GM18517 (cell line): ENCODE data around the gene SPTBN4.
A peak's percentile ranks its signal among the peaks of the same experiment; 100 is the strongest.
"Not testable (repeated sequence)": the region's sequence is repeated elsewhere in the genome, so short reads cannot be mapped to it uniquely, and the experiment has no call there.

Experiments used
- ATAC-seq: cut with Tn5 transposase; IDR thresholded peaks from one replicate; pipeline ENCODE4 v1.9.1; 2021; ENCODE audit warnings: mild to moderate bottlenecking, moderate library complexity; ENCODE audit not compliant: unreplicated experiment

SPTBN4 gene

DNA sequence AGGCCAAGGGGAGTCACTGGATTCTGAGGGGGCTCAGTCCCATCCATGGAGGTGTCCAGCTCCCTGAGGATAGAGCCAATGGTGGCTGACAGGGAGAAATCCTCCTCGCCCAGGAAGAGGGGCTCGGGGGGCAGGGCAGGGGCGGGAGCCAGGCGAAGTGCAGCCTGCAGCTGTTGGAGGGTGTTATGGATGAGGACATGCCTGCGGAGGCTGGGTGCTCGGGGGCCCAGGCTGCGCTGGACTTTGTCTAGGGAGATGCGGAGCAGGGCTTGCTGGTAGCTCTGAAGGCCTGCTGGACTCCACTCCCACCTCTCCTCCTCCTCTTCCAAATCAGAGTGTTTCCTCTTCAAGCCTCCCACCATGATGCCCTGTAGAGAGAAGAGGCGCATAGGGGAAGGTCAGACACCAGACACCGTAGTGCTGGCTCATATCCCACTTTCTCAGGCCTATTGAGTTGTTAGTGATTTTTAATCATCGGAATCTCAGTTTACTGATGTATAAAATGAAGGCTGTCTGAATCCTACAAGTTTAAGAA is 25.0 kb upstream of the SPTBN4 start:
- ATAC-seq = no peak

DNA sequence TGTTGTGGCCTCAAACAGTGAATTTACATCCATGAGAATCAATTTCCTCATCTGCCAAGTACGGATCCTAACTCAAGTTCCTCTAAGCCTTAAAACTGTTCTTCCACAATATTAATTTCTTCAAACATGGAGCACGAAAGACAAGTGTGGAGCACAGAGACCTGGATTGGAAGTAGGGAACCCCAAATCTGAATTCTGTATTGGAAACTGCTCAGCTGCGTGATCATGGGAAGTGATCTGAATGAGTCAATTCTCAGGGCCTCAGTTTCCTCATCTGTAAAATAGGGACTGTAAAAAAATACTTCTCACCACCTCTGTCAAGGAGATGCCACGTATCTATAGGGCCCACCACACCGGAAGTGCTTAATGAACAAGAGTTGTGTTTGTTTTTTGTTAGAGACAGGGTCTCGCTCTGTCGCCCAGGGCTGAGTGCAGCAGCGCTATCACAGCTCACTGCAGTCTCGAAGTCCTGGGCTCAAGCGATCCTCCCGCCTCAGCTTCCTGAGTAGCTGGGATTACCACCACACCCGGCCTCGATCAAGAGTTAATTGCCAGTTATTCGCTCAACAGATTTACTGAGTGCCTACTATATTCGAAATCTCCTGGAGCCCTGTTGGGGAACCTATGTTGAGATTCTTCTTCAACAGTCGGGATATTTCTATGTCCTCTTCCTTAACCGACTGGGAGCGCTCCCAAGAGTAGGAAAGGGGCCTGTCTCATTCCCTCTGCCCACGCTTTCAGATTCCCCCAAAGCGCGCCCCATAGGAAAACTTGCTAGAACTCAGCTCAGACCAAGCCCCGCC is 24.3 kb upstream of the SPTBN4 start:
- ATAC-seq = no peak

DNA sequence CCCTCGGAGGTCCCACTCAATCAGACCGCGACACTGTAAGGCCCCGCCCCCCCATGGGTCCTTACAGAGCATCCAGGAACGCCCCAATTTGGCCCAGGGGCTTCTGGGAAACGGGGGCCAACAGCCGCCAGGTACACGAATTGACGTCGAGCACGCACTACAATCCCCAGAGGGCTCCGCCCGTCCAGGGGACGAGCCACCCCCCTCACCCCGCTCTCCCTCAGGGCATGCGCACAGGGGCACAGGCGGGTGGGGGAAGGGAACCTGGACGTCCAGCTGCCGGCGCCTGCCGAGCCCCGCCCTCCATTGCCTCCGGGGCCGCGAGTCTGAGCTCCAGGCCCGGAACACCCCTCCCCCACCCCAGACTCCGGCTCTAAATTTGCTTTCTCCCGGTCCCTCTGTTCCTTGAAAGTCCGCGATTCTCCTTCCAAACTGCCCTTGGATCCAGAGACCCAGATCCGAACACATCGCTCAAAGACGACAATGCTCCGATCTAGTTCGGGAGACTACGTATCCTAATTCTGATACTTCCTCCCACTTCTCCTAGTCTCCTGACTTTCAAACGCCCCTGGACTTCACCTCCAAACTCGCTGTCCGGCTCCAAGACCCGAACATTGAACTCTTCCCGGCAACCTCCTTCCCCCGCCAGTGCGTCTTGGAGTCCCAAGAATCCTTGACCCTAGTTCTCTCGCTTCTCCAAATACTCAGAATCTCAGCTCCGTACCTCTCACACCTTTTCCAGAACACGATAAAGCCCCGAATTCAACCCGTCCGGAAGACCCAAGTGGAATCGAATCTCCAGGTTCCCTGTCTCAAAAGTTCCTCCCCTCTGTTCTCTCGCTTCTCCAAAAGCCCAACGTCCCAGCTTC is 23.4 kb upstream of the SPTBN4 start:
- ATAC-seq = peak; percentile 68

DNA sequence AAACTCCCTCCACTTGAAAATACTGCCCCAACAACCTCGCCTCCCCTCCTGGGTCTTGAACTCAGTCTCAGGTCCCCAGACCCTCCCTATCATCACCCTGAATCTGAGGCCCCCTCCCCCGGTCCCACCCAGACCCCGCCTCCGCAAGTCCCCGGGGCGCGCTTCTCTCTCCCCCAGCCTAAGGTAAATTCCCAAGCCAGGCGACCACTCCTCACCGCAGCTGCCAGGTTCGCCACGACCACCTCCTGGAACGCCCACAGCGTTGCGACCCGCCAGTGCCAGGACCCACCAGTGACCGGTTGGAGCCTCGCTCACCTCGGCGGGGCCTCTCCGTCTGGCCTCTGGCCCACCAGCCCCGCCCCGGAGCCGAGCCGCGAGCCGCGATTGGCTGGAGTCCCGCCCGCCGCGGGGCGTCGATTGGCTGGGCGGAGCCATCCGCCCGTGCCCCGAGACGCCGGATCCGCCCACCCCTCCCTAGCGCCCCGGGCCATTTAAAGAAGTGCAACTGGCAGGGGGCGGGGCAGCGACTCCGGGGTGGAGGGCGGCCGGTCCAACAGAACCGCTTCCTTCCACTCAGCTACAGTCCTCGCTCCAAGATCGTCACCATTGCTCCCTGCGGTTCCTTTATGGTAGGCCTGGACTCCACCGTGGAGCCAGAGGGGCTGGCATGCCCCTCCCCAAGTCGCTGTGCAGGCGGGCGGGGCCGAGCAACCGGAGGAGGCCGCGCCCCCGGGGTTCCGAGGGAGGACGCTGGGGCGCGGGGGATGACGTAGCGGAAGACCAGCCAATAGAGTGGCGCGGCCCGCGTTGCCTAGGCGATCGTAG is 22.6 kb upstream of the SPTBN4 start, which contains the start of gene SERTAD3:
TSS of gene SERTAD3 (minus strand) at position 336 of the 825 bp plus-strand sequence. CDS start 2,255 bp downstream, outside the sequence.
- ATAC-seq = peak; percentile 62

- no peak for ATAC-seq
Observed at GRCh38 chr19:40444825-40445312, 21.9 kb upstream of the SPTBN4 start.

- no peak for ATAC-seq
Observed at GRCh38 chr19:40445780-40446262, 21.0 kb upstream of the SPTBN4 start.

DNA sequence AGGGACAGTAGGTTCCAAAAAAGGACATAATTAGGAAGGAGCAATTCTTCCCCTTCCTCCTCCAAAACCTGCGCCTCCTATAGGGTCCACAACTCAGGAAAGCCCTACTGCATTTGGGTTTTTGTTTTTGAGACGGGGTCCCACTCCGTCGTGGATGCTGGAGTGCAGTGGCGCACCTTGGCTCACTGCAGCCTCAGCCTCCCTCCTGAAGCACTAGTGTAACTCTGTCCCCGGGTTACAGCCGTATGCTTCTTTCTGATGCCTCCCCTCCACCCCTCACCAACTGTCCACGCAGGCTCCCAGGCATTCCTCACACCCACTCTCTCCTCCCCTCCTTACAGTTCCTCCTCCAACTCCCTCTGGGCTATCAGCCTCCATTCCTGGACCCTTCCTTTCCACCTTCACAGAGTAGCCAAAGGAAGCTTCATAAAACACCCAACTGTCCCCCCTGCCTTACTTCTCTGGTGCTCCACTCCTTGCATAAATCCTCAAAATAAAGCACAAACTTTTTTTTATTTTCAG is 20.5 kb upstream of the SPTBN4 start:
- ATAC-seq = no peak

DNA sequence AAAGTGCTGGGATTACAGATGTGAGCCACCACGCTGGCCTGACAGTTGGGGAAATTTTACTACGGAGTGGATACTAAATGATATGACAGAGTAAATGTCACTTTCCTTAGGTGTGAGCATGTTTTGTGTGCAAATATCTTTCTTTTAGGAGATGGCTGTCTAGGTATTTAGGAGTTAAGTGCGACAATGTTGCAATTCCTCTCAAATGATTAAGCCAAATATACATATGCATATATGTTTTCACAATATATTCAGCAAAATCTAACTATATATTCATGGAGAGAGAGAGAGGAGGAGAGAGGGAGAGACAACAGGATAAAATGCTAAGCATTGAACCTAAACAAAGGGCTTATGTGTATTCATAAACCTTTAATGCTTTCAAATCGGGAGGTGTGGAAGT is 17.3 kb upstream of the SPTBN4 start:
- no peak for ATAC-seq

- ATAC-seq = no peak
Observed at GRCh38 chr19:40450664-40451063, 16.1 kb upstream of the SPTBN4 start.

DNA sequence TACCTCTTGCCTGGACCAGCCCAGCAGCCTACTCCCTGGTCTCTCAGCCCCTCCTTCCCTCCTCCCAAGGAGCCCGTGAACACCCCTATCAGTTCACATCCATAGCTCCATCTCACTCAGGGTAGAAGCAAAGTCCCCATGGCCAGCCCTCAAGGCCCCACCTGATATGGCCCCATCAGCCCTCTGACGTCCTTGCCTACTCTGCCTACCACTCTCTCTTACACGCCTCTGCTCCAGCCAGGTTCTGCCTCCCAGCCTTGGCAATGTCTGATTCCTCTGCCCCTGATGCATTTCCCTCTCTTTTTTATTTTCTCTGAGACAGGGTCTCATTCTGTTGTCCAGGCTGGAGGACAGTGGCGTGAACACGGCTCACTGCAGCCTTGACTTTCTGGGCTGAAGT is 14.8 kb upstream of the SPTBN4 start:
- ATAC-seq = no peak

DNA sequence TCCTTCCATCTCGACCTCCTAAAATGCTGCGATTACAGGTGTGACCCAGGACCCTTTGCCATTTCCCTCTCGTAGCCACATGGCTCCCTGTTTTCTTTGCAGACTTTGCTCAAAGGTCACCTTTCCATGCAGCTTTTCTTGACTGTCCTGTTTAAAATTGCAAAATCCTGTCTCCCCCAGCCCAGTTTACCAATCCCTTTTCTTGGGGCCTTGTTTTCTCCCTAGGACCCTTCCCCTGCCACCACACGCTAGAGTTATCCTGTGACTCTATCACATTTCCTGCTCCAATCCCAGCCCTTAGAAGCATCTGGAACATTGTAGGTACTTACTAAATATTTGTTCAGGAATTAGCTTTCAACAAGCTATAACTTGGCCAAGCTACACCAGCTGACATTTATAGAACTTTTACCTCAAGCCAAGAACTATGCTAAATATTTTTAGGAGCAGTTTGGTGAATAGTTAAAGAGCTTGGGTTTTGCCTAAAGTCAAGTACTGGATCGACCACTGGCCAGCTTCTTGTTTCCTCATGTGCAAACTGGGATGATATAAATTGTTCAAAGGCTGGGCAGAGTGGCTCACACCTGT is 13.6 kb upstream of the SPTBN4 start:
- no peak for ATAC-seq

- ATAC-seq = not testable (repeated sequence)
Observed at GRCh38 chr19:40453943-40454342, 12.9 kb upstream of the SPTBN4 start.

DNA sequence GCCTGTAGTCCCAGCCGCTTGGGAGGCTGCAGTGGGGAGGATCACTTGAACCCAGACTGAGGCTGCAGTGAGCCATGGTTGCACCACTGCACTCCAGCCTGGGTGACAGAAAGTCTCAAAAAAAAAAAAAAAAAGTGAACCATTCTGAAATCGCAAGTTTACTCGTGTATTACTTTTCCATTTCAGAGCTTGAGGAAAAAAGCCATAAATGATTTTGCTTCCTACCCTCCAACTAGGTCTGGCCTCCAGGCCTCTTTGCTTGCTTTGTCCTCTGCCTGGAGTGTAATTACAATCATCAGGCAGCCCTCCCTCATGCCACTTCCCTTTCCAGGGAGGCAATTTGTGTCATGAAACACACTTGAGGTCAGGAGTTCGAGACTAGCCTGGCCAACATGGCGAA is 9.8 kb upstream of the SPTBN4 start:
- ATAC-seq = no peak

DNA sequence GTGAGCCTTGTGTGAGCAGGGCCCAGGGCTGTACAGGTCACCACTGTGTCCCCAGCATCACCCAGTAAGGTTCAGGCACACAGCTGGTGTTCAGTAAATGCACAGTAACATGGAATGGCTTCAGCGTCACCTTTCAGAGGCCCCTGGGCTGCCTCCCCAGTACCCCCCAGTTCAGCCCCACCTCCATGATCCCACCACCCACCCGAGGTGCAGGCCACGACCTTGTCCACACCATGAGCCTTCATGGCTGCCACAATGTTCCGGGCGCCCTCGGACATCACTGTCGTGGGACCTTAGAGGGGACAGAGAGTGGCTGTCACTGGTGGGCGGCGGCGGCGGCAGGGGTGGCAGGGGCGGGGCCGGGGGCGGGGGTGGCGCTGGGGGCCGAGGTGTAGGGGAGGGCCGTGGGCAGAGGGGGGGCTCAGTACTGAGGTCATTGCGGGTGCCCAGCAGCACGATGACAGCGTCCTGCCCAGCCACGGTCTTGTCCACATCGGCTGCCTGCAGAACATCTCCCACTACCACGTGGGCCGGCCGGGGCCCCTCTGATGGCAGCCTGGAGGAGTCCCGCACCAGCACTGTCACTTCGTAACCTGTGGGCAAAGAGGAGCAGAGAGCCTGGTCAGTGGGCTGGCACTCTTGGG is 8.7 kb upstream of the SPTBN4 start:
- no peak for ATAC-seq

GRCh38 chr19:40458597-40458974 is 8.2 kb upstream of the SPTBN4 start:
- no peak for ATAC-seq

DNA sequence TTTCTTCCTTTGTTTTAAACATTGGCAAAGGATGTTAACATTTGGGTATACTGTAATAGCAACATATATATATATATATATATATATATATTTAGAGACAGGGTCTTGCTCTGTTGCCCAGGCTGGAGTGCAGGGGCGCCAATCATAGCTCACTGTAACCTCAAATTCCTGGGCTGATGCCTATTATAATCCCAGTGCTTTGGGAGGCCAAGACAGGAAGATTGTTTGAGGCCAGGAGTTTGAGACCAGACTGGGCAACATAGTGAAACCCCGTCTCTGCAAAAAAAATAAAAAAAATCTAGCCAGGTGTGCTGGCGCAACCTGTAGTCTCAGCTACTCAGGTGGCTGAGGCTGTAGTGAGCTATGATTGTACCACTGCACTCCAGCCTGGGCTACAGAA is 6.6 kb upstream of the SPTBN4 start:
- ATAC-seq = no peak

- no peak for ATAC-seq
Observed at GRCh38 chr19:40461669-40462221, 5.1 kb upstream of the SPTBN4 start.

DNA sequence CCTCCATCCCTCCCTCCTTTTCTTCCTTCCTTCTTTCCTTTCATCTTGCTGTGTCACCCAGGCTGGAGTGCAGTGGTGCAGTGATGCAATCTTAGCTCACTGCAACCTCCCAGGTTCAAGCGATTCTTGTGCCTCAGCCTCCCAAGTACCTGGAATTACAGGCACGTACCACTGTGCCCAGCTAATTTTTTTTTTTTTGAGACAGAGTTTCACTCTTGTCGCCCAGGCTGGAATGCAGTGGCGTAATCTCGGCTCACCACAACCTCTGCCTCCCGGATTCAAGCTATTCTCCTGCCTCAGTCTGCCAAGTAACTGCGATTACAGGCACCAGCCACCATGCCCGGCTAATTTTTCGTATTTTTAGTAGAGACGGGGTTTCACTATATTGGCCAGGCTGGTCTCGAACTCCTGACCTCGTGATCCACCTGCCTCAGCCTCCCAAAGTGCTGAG is 3.2 kb upstream of the SPTBN4 start:
- not testable (repeated sequence) for ATAC-seq
